A673 (cell line): ENCODE measurements around the gene DKK3. TPM values are rescaled to one million over a fixed set of nuclear protein-coding genes. Genes with fewer than 3 reads are reported as not detected.

ENCODE experiments used
- BruUV-seq: library from RNA; stranded (reverse); fragments of 400-500 nt; replicated peaks from 2 replicates; lab custom pipeline; 2021; lab: Mats Ljungman, UMichigan
- CTCF ChIA-PET: fragments of 300-600 bp; sonication (Branson Sonifier 250); formaldehyde crosslinking; loops from one replicate; lab custom pipeline; 2022; ENCODE audit warnings: antibody characterized with exemption; lab: Charles Lee
- POLR2A ChIA-PET: fragments of 300-600 bp; sonication (Branson Sonifier 250); formaldehyde crosslinking; loops from one replicate; lab custom pipeline; 2022; ENCODE audit warnings: antibody characterized with exemption; ENCODE audit not compliant: low non-redundant PET; lab: Charles Lee
- DNase-seq: peaks from one replicate; pipeline ENCODE4 v3.0.0-alpha.2; 2015; ENCODE audit warnings: low spot score
- H3K27ac ChIP-seq: fragments of 200-600 bp; sonication (generic); 2 replicates; pipeline ENCODE4 v1.5.1; 2016; ENCODE audit warnings: mixed run types, low read depth, mild to moderate bottlenecking, mixed read lengths, antibody characterized with exemption, low read length; ENCODE audit not compliant: poor library complexity, severe bottlenecking
- H3K27me3 ChIP-seq: fragments of 200-600 bp; sonication (generic); replicated peaks from 2 replicates; pipeline ENCODE4 v1.6.1; 2017; ENCODE audit warnings: mixed run types, low read depth, mild to moderate bottlenecking, mixed read lengths, antibody characterized with exemption, low read length; ENCODE audit not compliant: insufficient read depth, poor library complexity
- H3K36me3 ChIP-seq: fragments of 200-600 bp; sonication (generic); 2 replicates; pipeline ENCODE4 v1.6.1; 2016; ENCODE audit warnings: mixed run types, mild to moderate bottlenecking, mixed read lengths, antibody characterized with exemption, low read length; ENCODE audit not compliant: insufficient read depth, poor library complexity, severe bottlenecking
- H3K4me1 ChIP-seq: fragments of 200-600 bp; sonication (generic); 2 replicates; pipeline ENCODE4 v1.6.1; 2017; ENCODE audit warnings: mixed run types, mild to moderate bottlenecking, mixed read lengths, antibody characterized with exemption, low read length; ENCODE audit not compliant: insufficient read depth, poor library complexity, severe bottlenecking
- H3K4me3 ChIP-seq: fragments of 200-600 bp; sonication (generic); 2 replicates; pipeline ENCODE4 v1.5.1; 2016; ENCODE audit warnings: low read depth, mixed run types, mild to moderate bottlenecking, mixed read lengths, low read length; ENCODE audit not compliant: poor library complexity, severe bottlenecking
- H3K9me3 ChIP-seq: fragments of 200-600 bp; sonication (generic); 2 replicates; pipeline ENCODE4 v1.6.1; 2016; ENCODE audit warnings: mixed run types, low read depth, mild to moderate bottlenecking, mixed read lengths, antibody characterized with exemption, low read length; ENCODE audit not compliant: poor library complexity, severe bottlenecking
- CTCF ChIP-seq: fragments of 300-800, 200-600 bp; sonication (generic); conservative IDR thresholded peaks from 2 replicates; pipeline ENCODE4 v1.5.1; 2017; ENCODE audit warnings: low read depth, mild to moderate bottlenecking, antibody characterized with exemption, low read length, moderate library complexity, mixed read lengths
- EZH2 ChIP-seq: fragments of 200-600 bp; sonication (generic); IDR thresholded peaks from 2 replicates; pipeline ENCODE4 v1.6.1; 2017; ENCODE audit warnings: borderline replicate concordance, low read depth, mild to moderate bottlenecking, mixed read lengths, antibody characterized with exemption, low read length; ENCODE audit not compliant: poor library complexity, severe bottlenecking
- intact Hi-C: fragments of 100-400 bp; cut with micrococcal nuclease; formaldehyde crosslinking; loops from one replicate; pipeline ENCODE4 v1.10.0; 2022; ENCODE audit not compliant: unreplicated experiment
- total RNA-seq: library from RNA; stranded (reverse); gene quantifications from 2 replicates; pipeline ENCODE4 v1.2.3, GENCODE V29; 2021

Gene DKK3
- total RNA-seq, 1 experiment from 2014 or later, result 0.77 TPM

GRCh38 chr11:11923828-11924227 is 84.6 kb downstream of the DKK3 start:
- ChIA-PET POLR2A (interaction anchor here (0.7 kb wide), 1 partner anchor 580 kb away, joined by 3 read pairs; no protein-coding TSS in a partner anchor), CTCF (no interaction called here)
- Histone ChIP-seq H3K4me1 (no peaks in the 10 kb centered on the region), H3K36me3 (peaks cover 5% of the 10 kb centered on the region), H3K4me3 (no peak overlapping the region), H3K9me3 (no peaks in the 10 kb centered on the region), H3K27me3 (no peaks in the 10 kb centered on the region), H3K27ac (no peak overlapping the region)
- no peak for TF ChIP-seq CTCF
- no peak for TF ChIP-seq EZH2
- no TSS peak for BruUV-seq
- intact Hi-C loops, result no loop called here
- no peak for DNase-seq

GRCh38 chr11:11916981-11917399 is 91.4 kb downstream of the DKK3 start:
- Histone ChIP-seq H3K4me1 (no peaks in the 10 kb centered on the region), H3K36me3 (peaks cover 9% of the 10 kb centered on the region), H3K27me3 (no peaks in the 10 kb centered on the region), H3K4me3 (no peak overlapping the region), H3K9me3 (no peaks in the 10 kb centered on the region), H3K27ac (no peak overlapping the region)
- TF ChIP-seq EZH2 (no peak), CTCF (no peak)
- DNase-seq, result peak; percentile 9
- intact Hi-C loops, result no loop called here
- no TSS peak for BruUV-seq
- ChIA-PET CTCF (no interaction called here), POLR2A (interaction anchor here (0.6 to 0.7 kb wide), 2 partner anchors 74 to 121 kb away, joined by 3 to 4 read pairs; no protein-coding TSS in a partner anchor)

- Histone ChIP-seq H3K36me3 (peaks cover 9% of the 10 kb centered on the region), H3K4me3 (no peak overlapping the region), H3K27me3 (no peaks in the 10 kb centered on the region), H3K9me3 (no peaks in the 10 kb centered on the region), H3K27ac (no peak overlapping the region), H3K4me1 (no peaks in the 10 kb centered on the region)
- CTCF ChIA-PET, result no interaction called here
- intact Hi-C loops, result no loop called here
- POLR2A ChIA-PET, result no interaction called here
- BruUV-seq, result no TSS peak
- TF ChIP-seq CTCF, result no peak
- TF ChIP-seq EZH2, result no peak
- DNase-seq, result no peak
Observed at GRCh38 chr11:11915625-11916024, 92.8 kb downstream of the DKK3 start.
